Body of pancreas (tissue), 4 donors: ENCODE data around the gene PLEKHG5. TPM values are rescaled to one million over a fixed set of nuclear protein-coding genes. Genes with fewer than 3 reads are reported as not detected.

Experiments used
- ATAC-seq: fragments of 150-250 bp; one replicate; pipeline ENCODE4 v1.9.1; 2016
- DNase-seq, 4 donors: peaks; one replicate each; pipeline ENCODE4 v3.0.0-alpha.2; 2019
- H3K27ac ChIP-seq, 4 donors: fragments of 200-600 bp; sonication (generic); 1 replicate in 3 of 4; 2 replicates in 1 of 4; pipeline versions ENCODE4 v1.5.1 to v1.6.1; 2016 to 2019; ENCODE audit warnings: mild to moderate bottlenecking in 1 of 4, mixed read lengths in 1 of 4, moderate library complexity in 1 of 4
- H3K27me3 ChIP-seq, 2 donors: fragments of 200-600 bp; sonication (generic); one replicate each; pipeline ENCODE4 v1.6.0; 2016; ENCODE audit warnings: mild to moderate bottlenecking in 1 of 2
- H3K36me3 ChIP-seq, 2 donors: fragments of 200-600 bp; sonication (generic); replicated peaks in 1 of 2; 2 replicates each; pipeline ENCODE4 v1.5.1; 2016; ENCODE audit warnings: low read depth in 2 of 2; ENCODE audit not compliant: insufficient read depth in 1 of 2
- H3K4me1 ChIP-seq: fragments of 200-600 bp; sonication (generic); one replicate; pipeline ENCODE4 v1.6.0; 2016
- H3K4me3 ChIP-seq, 2 donors: fragments of 200-600 bp; sonication (generic); 1 replicate in 1 of 2; 2 replicates in 1 of 2; pipeline ENCODE4 v1.5.1; 2016 to 2019
- H3K9me3 ChIP-seq, 3 donors: fragments of 200-600 bp; sonication (generic); 1 replicate in 2 of 3; 2 replicates in 1 of 3; pipeline ENCODE4 v1.5.1; 2016
- POLR2A ChIP-seq, 3 donors: fragments of 450-650 bp; IDR thresholded peaks; one replicate each; pipeline ENCODE4 v1.6.1; 2016; ENCODE audit warnings: antibody characterized with exemption in 3 of 3, mild to moderate bottlenecking in 2 of 3
- WGBS, 2 donors: methylation state at CpG; one replicate each; pipeline ENCODE4 v1.1.5; 2017; 5-methylcytosine and 5-hydroxymethylcytosine counted together
- intact Hi-C: fragments of 100-400 bp; cut with DNase I; formaldehyde crosslinking; loops from one replicate; pipeline ENCODE4 v1.15.1; 2023
- total RNA-seq, 2 donors: library from RNA; depleted of rRNA; stranded (reverse); fragments of >200 nt; gene quantifications; one replicate each; pipeline ENCODE4 v1.1.0, GENCODE V29; 2016
- TF ChIP-seq, protein P1 (sequence below), 7 experiments: fragments of 450-650 bp in 4 of 7; fragments of 200-600 bp in 3 of 7; sonication (generic) in 3 of 7; IDR thresholded peaks; one replicate each; pipeline ENCODE4 v1.5.1; 2016 to 2019; ENCODE audit warnings: antibody characterized with exemption in 7 of 7

Gene PLEKHG5
- total RNA-seq, 2 donors from 2014 or later: 5.2 to 8.6 TPM

DNA sequence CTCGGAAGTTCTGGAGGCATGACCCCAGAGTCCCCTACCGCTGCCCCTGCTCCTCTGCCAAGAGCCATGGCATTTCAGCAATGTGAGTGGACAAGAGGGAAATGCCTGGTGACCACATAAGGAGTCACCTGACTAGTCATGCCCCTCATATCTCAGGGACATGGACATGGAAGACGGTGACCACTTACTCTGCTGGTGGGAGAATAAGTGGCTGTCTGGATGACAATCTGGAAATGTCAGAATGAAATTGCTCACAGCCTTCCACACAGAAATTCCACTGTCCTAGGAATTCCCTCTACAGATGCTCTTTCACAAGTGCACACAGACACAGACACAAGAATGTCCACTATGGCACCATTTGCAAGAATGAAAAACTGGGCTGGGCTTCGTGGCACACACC is 24.3 kb upstream of the PLEKHG5 start:
- intact Hi-C loops: no loop called here
- ATAC-seq (no peak), DNase-seq (no peak)
- H3K9me3 ChIP-seq: no peaks in the 10 kb centered on the region
- TF ChIP-seq POLR2A (IDR thresholded peaks at IDR 0.05): no peak
- WGBS, 2 donors: 81 to 93% methylated on average over 4 of the region's 4 CpGs
- H3K36me3 ChIP-seq: no peaks in the 10 kb centered on the region
- no peaks in the 10 kb centered on the region for H3K27me3 ChIP-seq
- no peak overlapping the region for H3K4me3 ChIP-seq
- no peaks in the 10 kb centered on the region for H3K4me1 ChIP-seq
- H3K27ac ChIP-seq: no peak overlapping the region

DNA sequence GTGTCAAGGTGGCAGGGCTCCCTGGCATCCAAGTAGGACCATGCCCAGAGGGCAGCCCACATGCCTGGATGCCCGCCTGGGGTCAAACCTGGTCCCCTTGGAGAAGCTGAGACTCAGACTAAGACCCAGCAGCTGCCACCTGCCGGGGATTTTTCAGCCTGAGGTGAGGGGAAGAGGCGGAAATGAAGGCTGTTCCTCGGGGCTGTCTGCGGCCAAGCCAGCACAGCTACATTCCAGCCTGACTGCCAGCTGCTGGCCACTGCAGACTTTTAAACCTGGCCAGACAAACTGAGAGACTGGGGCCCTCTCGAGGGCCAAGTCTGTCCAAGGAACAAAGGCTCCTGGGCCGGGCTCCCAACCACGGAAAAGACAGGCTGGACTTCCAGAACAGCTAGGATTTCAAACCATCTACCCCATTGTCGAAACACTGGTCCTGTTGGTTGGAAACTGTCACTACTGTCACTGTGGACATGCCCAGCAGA is 21.9 kb upstream of the PLEKHG5 start:
- Histone ChIP-seq H3K27ac (no peak overlapping the region), H3K4me3 (no peak overlapping the region), H3K9me3 (no peaks in the 10 kb centered on the region), H3K27me3 (no peaks in the 10 kb centered on the region), H3K36me3 (no peaks in the 10 kb centered on the region), H3K4me1 (no peaks in the 10 kb centered on the region)
- ATAC-seq (no peak), DNase-seq (no peak)
- intact Hi-C loops: no loop called here
- TF ChIP-seq POLR2A (IDR thresholded peaks at IDR 0.05): no peak
- TF ChIP-seq, protein P1, sequence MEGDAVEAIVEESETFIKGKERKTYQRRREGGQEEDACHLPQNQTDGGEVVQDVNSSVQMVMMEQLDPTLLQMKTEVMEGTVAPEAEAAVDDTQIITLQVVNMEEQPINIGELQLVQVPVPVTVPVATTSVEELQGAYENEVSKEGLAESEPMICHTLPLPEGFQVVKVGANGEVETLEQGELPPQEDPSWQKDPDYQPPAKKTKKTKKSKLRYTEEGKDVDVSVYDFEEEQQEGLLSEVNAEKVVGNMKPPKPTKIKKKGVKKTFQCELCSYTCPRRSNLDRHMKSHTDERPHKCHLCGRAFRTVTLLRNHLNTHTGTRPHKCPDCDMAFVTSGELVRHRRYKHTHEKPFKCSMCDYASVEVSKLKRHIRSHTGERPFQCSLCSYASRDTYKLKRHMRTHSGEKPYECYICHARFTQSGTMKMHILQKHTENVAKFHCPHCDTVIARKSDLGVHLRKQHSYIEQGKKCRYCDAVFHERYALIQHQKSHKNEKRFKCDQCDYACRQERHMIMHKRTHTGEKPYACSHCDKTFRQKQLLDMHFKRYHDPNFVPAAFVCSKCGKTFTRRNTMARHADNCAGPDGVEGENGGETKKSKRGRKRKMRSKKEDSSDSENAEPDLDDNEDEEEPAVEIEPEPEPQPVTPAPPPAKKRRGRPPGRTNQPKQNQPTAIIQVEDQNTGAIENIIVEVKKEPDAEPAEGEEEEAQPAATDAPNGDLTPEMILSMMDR (IDR thresholded peaks at IDR 0.05): no peak
- WGBS, 2 donors: 73% methylated on average over 9 of the region's 9 CpGs; no CpG with 5 or more reads in 1 of the 2 donors

DNA sequence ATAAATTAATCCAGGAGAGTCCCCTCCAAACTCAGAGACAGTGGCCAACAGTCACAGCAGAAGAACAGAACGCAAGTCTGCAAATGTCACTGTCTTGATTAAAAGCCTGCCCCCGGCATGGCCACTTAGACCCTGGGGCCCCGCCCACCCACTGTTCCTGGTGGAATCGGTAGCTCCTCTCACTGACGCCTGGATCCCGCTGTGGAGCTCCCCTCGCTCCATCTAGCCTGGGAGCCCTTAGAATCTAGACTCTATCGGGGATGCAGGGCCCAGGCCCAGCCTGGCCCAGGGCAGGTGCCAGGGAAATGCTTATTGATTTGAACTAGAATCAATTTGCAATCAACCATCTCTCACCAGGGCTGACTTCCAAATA is 21.4 kb upstream of the PLEKHG5 start:
- Histone ChIP-seq H3K27me3 (no peaks in the 10 kb centered on the region), H3K4me3 (no peak overlapping the region), H3K4me1 (no peaks in the 10 kb centered on the region), H3K27ac (no peak overlapping the region), H3K36me3 (no peaks in the 10 kb centered on the region), H3K9me3 (no peaks in the 10 kb centered on the region)
- intact Hi-C loops: no loop called here
- WGBS, 2 donors: 85 to 95% methylated on average over 6 to 8 of the region's 8 CpGs
- TF ChIP-seq POLR2A (IDR thresholded peaks at IDR 0.05): no peak
- TF ChIP-seq, protein P1 (IDR thresholded peaks at IDR 0.05): no peak
- ATAC-seq (no peak), DNase-seq (no peak)

GRCh38 chr1:6512245-6512907 is 20.9 kb upstream of the PLEKHG5 start:
- DNase-seq (no peak), ATAC-seq (no peak)
- H3K36me3 ChIP-seq: no peaks in the 10 kb centered on the region
- H3K4me3 ChIP-seq: no peak overlapping the region
- H3K27me3 ChIP-seq: no peaks in the 10 kb centered on the region
- H3K27ac ChIP-seq: no peak overlapping the region
- intact Hi-C loops: no loop called here
- 83 to 89% methylated on average over 11 to 19 of the region's 19 CpGs for WGBS, 2 donors
- H3K9me3 ChIP-seq: no peaks in the 10 kb centered on the region
- TF ChIP-seq POLR2A (IDR thresholded peaks at IDR 0.05): no peak
- TF ChIP-seq, protein P1 (IDR thresholded peaks at IDR 0.05): no peak
- no peaks in the 10 kb centered on the region for H3K4me1 ChIP-seq

- TF ChIP-seq, protein P1 (IDR thresholded peaks at IDR 0.05): no peak
- TF ChIP-seq POLR2A (IDR thresholded peaks at IDR 0.05): no peak
- intact Hi-C loops: no loop called here
- Histone ChIP-seq H3K36me3 (no peaks in the 10 kb centered on the region), H3K4me1 (no peaks in the 10 kb centered on the region), H3K27me3 (no peaks in the 10 kb centered on the region), H3K9me3 (no peaks in the 10 kb centered on the region), H3K27ac (no peak overlapping the region), H3K4me3 (no peak overlapping the region)
- no peak for DNase-seq
- WGBS, 2 donors: 81 to 82% methylated on average over 9 to 15 of the region's 16 CpGs
- no peak for ATAC-seq
These were observed 20.2 kb upstream of the PLEKHG5 start for GRCh38 chr1:6511561-6512244.
